ENCODE measurements around the gene PGM2L1. TPM values are rescaled to one million over a fixed set of nuclear protein-coding genes. Genes with fewer than 3 reads are reported as not detected.

Gene PGM2L1
- total RNA-seq: 1 to 10 TPM; 1.0 to 1.8 (median 1.2) TPM

- TF ChIP-seq CTCF (IDR thresholded peaks at IDR 0.05): no peak
- TF ChIP-seq POLR2A (IDR thresholded peaks at IDR 0.05): no peak
- intact Hi-C loops (cut with DNase I; ENCODE audit: low total_unique reads): no loop called here
- 1% methylated on average over 58 to 69 of the region's 71 CpGs for WGBS, 2 donors
- peak; percentile 93 to 97 for DNase-seq (ENCODE audit: low spot score in 2 of 2)
- H3K4me3 ChIP-seq (ENCODE audit: low read depth, poor library complexity, severe bottlenecking): peak within 1 kb of the TSS; percentile 62
These were observed at the start of gene PGM2L1 for GRCh38 chr11:74398244-74399159. Gene PGM2L1 (minus strand): TSS chr11:74398433. CDS start chr11:74398161, 272 bp downstream.

GRCh38 chr11:74447720-74448119 lies 49.5 kb upstream of the PGM2L1 start:
- TF ChIP-seq CTCF (IDR thresholded peaks at IDR 0.05) (no peak), POLR2A (IDR thresholded peaks at IDR 0.05) (no peak)
- DNase-seq (ENCODE audit: low spot score in 2 of 2): no peak
- intact Hi-C loops (cut with DNase I; ENCODE audit: low total_unique reads): loop anchor here (10.0 kb wide), 1 partner anchor 193 kb away; no protein-coding TSS in a partner anchor
- H3K4me3 ChIP-seq (ENCODE audit: low read depth, poor library complexity, severe bottlenecking): no peak overlapping the region

- no peak overlapping the region for H3K4me3 ChIP-seq (ENCODE audit: low read depth, poor library complexity, severe bottlenecking)
- no peak for DNase-seq (ENCODE audit: low spot score in 2 of 2)
- intact Hi-C loops (cut with DNase I; ENCODE audit: low total_unique reads): loop anchor here (10.0 kb wide), 1 partner anchor 192 kb away; no protein-coding TSS in a partner anchor
- no peak for TF ChIP-seq POLR2A (IDR thresholded peaks at IDR 0.05)
- no peak for TF ChIP-seq CTCF (IDR thresholded peaks at IDR 0.05)
- WGBS, 2 donors: 55 to 59% methylated on average over 1 of the region's 1 CpG
These were observed 48.3 kb upstream of the PGM2L1 start for GRCh38 chr11:74446532-74446938.

- DNase-seq (ENCODE audit: low spot score in 2 of 2): no peak
- 60 to 73% methylated on average over 9 of the region's 9 CpGs for WGBS, 2 donors
These were observed 46.1 kb upstream of the PGM2L1 start for GRCh38 chr11:74444173-74444826.

More at GRCh38 chr11:74444173-74444826, 46.1 kb upstream of the PGM2L1 start:
- TF ChIP-seq POLR2A (IDR thresholded peaks at IDR 0.05): no peak
- no peak for TF ChIP-seq CTCF (IDR thresholded peaks at IDR 0.05)
- intact Hi-C loops (cut with DNase I; ENCODE audit: low total_unique reads): loop anchor here (10.0 kb wide), 1 partner anchor 189 kb away; no protein-coding TSS in a partner anchor
- no peak overlapping the region for H3K4me3 ChIP-seq (ENCODE audit: low read depth, poor library complexity, severe bottlenecking)

Data from lower leg skin (tissue), 4 donors.